Superior temporal gyrus (tissue), 1 donor: Measurements from ENCODE around the gene NKD1.
"Not testable (repeated sequence)": the region's sequence is repeated elsewhere in the genome, so short reads cannot be mapped to it uniquely, and the experiment has no call there.

Experiments
- DNase-seq: peaks from one replicate; pipeline ENCODE4 v3.0.0-alpha.2; 2016; ENCODE audit errors: extremely low spot score

NKD1 gene

GRCh38 chr16:50578137-50578536 lies 29.9 kb downstream of the NKD1 start:
- no peak for DNase-seq

- not testable (repeated sequence) for DNase-seq
Observed at GRCh38 chr16:50579373-50579772, 31.2 kb downstream of the NKD1 start.

- no peak for DNase-seq
Observed at GRCh38 chr16:50580180-50580798, 32.1 kb downstream of the NKD1 start.

GRCh38 chr16:50581845-50582244 lies 33.6 kb downstream of the NKD1 start:
- no peak for DNase-seq

GRCh38 chr16:50583211-50583610 lies 35.0 kb downstream of the NKD1 start:
- DNase-seq, result no peak

GRCh38 chr16:50584033-50584722 lies 36.0 kb downstream of the NKD1 start:
- DNase-seq, result no peak

- DNase-seq, result no peak
Observed at GRCh38 chr16:50585331-50585776, 37.2 kb downstream of the NKD1 start.

GRCh38 chr16:50587543-50587942 lies 39.3 kb downstream of the NKD1 start:
- DNase-seq, result no peak

GRCh38 chr16:50588276-50588675 lies 40.1 kb downstream of the NKD1 start:
- no peak for DNase-seq

GRCh38 chr16:50591209-50591608 lies 43.0 kb downstream of the NKD1 start:
- no peak for DNase-seq

- DNase-seq, result peak; percentile 84
Observed at GRCh38 chr16:50591800-50592771, 43.9 kb downstream of the NKD1 start.

- no peak for DNase-seq
Observed at GRCh38 chr16:50592996-50593395, 44.8 kb downstream of the NKD1 start.

- peak; percentile 36 for DNase-seq
Observed at GRCh38 chr16:50593410-50594150, 45.4 kb downstream of the NKD1 start.

- no peak for DNase-seq
Observed at GRCh38 chr16:50594308-50595260, 46.4 kb downstream of the NKD1 start.

- no peak for DNase-seq
Observed at GRCh38 chr16:50595859-50596258, 47.7 kb downstream of the NKD1 start.

- DNase-seq, result no peak
Observed at GRCh38 chr16:50596762-50597450, 48.7 kb downstream of the NKD1 start.

GRCh38 chr16:50597563-50598255 lies 49.5 kb downstream of the NKD1 start:
- DNase-seq, result no peak

- no peak for DNase-seq
Observed at GRCh38 chr16:50598256-50598894, 50.2 kb downstream of the NKD1 start.

GRCh38 chr16:50598936-50599361 lies 50.8 kb downstream of the NKD1 start:
- no peak for DNase-seq
